ENCODE data around the gene CLRN1. TPM values are rescaled to one million over a fixed set of nuclear protein-coding genes. Genes with fewer than 3 reads are reported as not detected.
"Not testable (repeated sequence)": the region's sequence is repeated elsewhere in the genome, so short reads cannot be mapped to it uniquely, and the experiment has no call there.

CLRN1 gene
- total and polyA plus RNA-seq, 2 experiments from 2014 or later, result 0.45 to 0.69 TPM

DNA sequence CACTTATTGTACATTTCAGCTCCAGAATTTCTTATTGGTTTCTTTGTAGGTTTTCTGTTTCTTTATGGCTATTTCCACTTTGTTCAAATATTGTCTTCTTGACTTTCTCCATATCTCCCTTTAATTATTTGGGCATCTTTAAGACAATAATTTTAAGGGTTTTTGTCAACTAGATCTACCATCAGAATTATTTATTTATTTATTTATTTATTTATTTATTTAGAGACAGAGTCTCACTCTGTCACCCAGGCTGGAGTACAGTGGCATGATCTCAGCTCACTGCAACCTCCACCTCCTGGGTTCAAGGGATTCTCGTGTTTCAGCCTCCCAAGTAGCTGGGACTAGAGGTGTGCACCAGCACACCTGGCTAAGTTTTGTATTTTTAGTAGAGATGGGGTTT, 15.9 kb upstream of the CLRN1 start:
- not testable (repeated sequence) for H3K4me2 ChIP-seq; H4K20me1 ChIP-seq (replicated peaks; ENCODE audit: insufficient read depth); H3K36me3 ChIP-seq (ENCODE audit: insufficient read depth); H3K4me3 ChIP-seq; ATAC-seq; H3K27me3 Mint-ChIP-seq (ENCODE audit: insufficient read depth, low read depth, poor library complexity); H3F3A ChIP-seq (replicated peaks; ENCODE audit: low read depth); H3K36me3 Mint-ChIP-seq (ENCODE audit: low read depth); H3K27ac ChIP-seq (ENCODE audit: low read depth); H3K9me2 ChIP-seq (ENCODE audit: insufficient read depth); DNase-seq (ENCODE audit: low spot score); H3K27ac Mint-ChIP-seq; H2AFZ ChIP-seq; H3K79me2 ChIP-seq (replicated peaks; ENCODE audit: insufficient read depth); H3K27me3 ChIP-seq (ENCODE audit: insufficient read depth); H3K4me1 ChIP-seq (ENCODE audit: insufficient read depth); H3K9me3 Mint-ChIP-seq; H3K4me3 Mint-ChIP-seq
- H3K4me1 Mint-ChIP-seq, result peaks cover 19% of the 10 kb centered on the region

DNA sequence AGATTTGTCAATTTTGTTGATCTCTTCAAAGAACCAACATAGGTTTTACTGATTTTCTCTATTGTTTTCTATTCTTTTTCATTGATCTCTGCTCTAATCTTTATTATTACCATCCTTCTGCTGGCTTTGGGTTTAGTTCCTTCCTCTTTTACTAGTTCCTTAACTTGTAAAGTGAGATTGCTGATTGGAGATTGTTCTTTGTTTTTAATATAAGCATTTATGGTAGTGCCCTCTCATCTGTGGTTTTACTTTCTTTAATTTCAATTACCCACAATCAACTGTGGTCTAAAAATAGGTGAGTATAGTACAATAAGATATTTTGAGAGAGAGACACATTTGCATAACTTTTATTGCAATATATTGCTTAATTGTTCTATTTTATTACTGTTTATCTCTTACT, 13.2 kb upstream of the CLRN1 start:
- no peaks in the 10 kb centered on the region for H3K36me3 ChIP-seq (ENCODE audit: insufficient read depth)
- DNase-seq (ENCODE audit: low spot score) (no peak), ATAC-seq (no peak)
- Mint-ChIP-seq H3K36me3 (ENCODE audit: low read depth) (no peaks in the 10 kb centered on the region; the same call in 2 of the 3 replicates), H3K27ac (no peak overlapping the region), H3K9me3 (no peaks in the 10 kb centered on the region), H3K4me1 (peaks cover 15% of the 10 kb centered on the region), H3K4me3 (no peak overlapping the region), H3K27me3 (ENCODE audit: insufficient read depth, low read depth, poor library complexity) (no peaks in the 10 kb centered on the region)
- H3K9me2 ChIP-seq (ENCODE audit: insufficient read depth), result no peaks in the 10 kb centered on the region; the same call in 1 of the 2 replicates
- no peak overlapping the region for H3K4me3 ChIP-seq
- no peaks in the 10 kb centered on the region for H3K27me3 ChIP-seq (ENCODE audit: insufficient read depth)
- no peaks in the 10 kb centered on the region for H3F3A ChIP-seq (replicated peaks; ENCODE audit: low read depth)
- H3K4me1 ChIP-seq (ENCODE audit: insufficient read depth), result peaks cover 9% of the 10 kb centered on the region; the same call in 1 of the 2 replicates
- H2AFZ ChIP-seq, result no peak overlapping the region
- H4K20me1 ChIP-seq (replicated peaks; ENCODE audit: insufficient read depth), result no peaks in the 10 kb centered on the region
- no peak overlapping the region for H3K4me2 ChIP-seq
- no peak overlapping the region for H3K27ac ChIP-seq (ENCODE audit: low read depth)
- H3K79me2 ChIP-seq (replicated peaks; ENCODE audit: insufficient read depth), result no peaks in the 10 kb centered on the region
- TF ChIP-seq, protein P1, sequence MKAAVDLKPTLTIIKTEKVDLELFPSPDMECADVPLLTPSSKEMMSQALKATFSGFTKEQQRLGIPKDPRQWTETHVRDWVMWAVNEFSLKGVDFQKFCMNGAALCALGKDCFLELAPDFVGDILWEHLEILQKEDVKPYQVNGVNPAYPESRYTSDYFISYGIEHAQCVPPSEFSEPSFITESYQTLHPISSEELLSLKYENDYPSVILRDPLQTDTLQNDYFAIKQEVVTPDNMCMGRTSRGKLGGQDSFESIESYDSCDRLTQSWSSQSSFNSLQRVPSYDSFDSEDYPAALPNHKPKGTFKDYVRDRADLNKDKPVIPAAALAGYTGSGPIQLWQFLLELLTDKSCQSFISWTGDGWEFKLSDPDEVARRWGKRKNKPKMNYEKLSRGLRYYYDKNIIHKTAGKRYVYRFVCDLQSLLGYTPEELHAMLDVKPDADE (IDR thresholded peaks at IDR 0.05), result no peak
- TF ChIP-seq, protein P2, sequence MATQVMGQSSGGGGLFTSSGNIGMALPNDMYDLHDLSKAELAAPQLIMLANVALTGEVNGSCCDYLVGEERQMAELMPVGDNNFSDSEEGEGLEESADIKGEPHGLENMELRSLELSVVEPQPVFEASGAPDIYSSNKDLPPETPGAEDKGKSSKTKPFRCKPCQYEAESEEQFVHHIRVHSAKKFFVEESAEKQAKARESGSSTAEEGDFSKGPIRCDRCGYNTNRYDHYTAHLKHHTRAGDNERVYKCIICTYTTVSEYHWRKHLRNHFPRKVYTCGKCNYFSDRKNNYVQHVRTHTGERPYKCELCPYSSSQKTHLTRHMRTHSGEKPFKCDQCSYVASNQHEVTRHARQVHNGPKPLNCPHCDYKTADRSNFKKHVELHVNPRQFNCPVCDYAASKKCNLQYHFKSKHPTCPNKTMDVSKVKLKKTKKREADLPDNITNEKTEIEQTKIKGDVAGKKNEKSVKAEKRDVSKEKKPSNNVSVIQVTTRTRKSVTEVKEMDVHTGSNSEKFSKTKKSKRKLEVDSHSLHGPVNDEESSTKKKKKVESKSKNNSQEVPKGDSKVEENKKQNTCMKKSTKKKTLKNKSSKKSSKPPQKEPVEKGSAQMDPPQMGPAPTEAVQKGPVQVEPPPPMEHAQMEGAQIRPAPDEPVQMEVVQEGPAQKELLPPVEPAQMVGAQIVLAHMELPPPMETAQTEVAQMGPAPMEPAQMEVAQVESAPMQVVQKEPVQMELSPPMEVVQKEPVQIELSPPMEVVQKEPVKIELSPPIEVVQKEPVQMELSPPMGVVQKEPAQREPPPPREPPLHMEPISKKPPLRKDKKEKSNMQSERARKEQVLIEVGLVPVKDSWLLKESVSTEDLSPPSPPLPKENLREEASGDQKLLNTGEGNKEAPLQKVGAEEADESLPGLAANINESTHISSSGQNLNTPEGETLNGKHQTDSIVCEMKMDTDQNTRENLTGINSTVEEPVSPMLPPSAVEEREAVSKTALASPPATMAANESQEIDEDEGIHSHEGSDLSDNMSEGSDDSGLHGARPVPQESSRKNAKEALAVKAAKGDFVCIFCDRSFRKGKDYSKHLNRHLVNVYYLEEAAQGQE (IDR thresholded peaks at IDR 0.05; ENCODE audit: unreplicated experiment), result no peak
- TF ChIP-seq POLR2AphosphoS5 (IDR thresholded peaks at IDR 0.05; ENCODE audit: low read depth), result no peak
- TF ChIP-seq STAT1 (IDR thresholded peaks at IDR 0.05; ENCODE audit: unreplicated experiment), result no peak
- TF ChIP-seq ZNF331 (CRISPR knock-in tag; IDR thresholded peaks at IDR 0.05; ENCODE audit: low read depth), result no peak
- no peak for TF ChIP-seq EZH2 (IDR thresholded peaks at IDR 0.05; ENCODE audit: low read depth, unreplicated experiment)
- TF ChIP-seq NANOG (IDR thresholded peaks at IDR 0.05; ENCODE audit: borderline replicate concordance), result no peak
- TF ChIP-seq EZH2phosphoT487 (IDR thresholded peaks at IDR 0.05; ENCODE audit: unreplicated experiment), result no peak
- TF ChIP-seq ZNF114 (CRISPR knock-in tag; IDR thresholded peaks at IDR 0.05), result no peak
- TF ChIP-seq, protein P3, sequence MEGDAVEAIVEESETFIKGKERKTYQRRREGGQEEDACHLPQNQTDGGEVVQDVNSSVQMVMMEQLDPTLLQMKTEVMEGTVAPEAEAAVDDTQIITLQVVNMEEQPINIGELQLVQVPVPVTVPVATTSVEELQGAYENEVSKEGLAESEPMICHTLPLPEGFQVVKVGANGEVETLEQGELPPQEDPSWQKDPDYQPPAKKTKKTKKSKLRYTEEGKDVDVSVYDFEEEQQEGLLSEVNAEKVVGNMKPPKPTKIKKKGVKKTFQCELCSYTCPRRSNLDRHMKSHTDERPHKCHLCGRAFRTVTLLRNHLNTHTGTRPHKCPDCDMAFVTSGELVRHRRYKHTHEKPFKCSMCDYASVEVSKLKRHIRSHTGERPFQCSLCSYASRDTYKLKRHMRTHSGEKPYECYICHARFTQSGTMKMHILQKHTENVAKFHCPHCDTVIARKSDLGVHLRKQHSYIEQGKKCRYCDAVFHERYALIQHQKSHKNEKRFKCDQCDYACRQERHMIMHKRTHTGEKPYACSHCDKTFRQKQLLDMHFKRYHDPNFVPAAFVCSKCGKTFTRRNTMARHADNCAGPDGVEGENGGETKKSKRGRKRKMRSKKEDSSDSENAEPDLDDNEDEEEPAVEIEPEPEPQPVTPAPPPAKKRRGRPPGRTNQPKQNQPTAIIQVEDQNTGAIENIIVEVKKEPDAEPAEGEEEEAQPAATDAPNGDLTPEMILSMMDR (conservative IDR thresholded peaks at IDR 0.05; ENCODE audit: low read depth in 2 of 2), result no peak
- no peak for TF ChIP-seq CREB1 (CRISPR knock-in tag; IDR thresholded peaks at IDR 0.05; ENCODE audit: low read depth)
